Measurements from ENCODE around the gene KDM5B. TPM values are rescaled to one million over a fixed set of nuclear protein-coding genes. Genes with fewer than 3 reads are reported as not detected.
"Not testable (repeated sequence)": the region's sequence is repeated elsewhere in the genome, so short reads cannot be mapped to it uniquely, and the experiment has no call there.

Gene KDM5B
- total RNA-seq, 2 experiments from 2014 or later = 18.3 to 19.3 TPM

GRCh38 chr1:202834771-202835547 lies 26.7 kb upstream of the KDM5B start:
- Mint-ChIP-seq H3K36me3 (no peaks in the 10 kb centered on the region), H3K9me3 (no peaks in the 10 kb centered on the region), H3K4me3 (no peak overlapping the region), H3K27me3 (peaks cover 10% of the 10 kb centered on the region), H3K4me1 (peaks cover 33% of the 10 kb centered on the region), H3K27ac (peak overlapping the region; percentile 54)
- DNase-seq = peak; percentile 23

GRCh38 chr1:202831906-202832305 lies 23.7 kb upstream of the KDM5B start:
- Mint-ChIP-seq H3K9me3 (no peaks in the 10 kb centered on the region), H3K4me1 (peaks cover 26% of the 10 kb centered on the region), H3K27ac (no peak overlapping the region), H3K27me3 (no peaks in the 10 kb centered on the region), H3K36me3 (no peaks in the 10 kb centered on the region), H3K4me3 (no peak overlapping the region)
- no peak for DNase-seq

- H3K9me3 Mint-ChIP-seq = not testable (repeated sequence)
Measured at GRCh38 chr1:202829223-202829622, 21.0 kb upstream of the KDM5B start.

GRCh38 chr1:202825748-202826147 lies 17.5 kb upstream of the KDM5B start:
- H3K27me3 Mint-ChIP-seq = no peaks in the 10 kb centered on the region
- DNase-seq = no peak
- H3K4me3 Mint-ChIP-seq = no peak overlapping the region
- H3K4me1 Mint-ChIP-seq = no peaks in the 10 kb centered on the region
- H3K27ac Mint-ChIP-seq = no peak overlapping the region
- H3K36me3 Mint-ChIP-seq = no peaks in the 10 kb centered on the region
- no peaks in the 10 kb centered on the region for H3K9me3 Mint-ChIP-seq

More at GRCh38 chr1:202829223-202829622, 21.0 kb upstream of the KDM5B start:
- H3K27me3 Mint-ChIP-seq, H3K4me3 Mint-ChIP-seq, H3K4me1 Mint-ChIP-seq, H3K36me3 Mint-ChIP-seq, H3K27ac Mint-ChIP-seq, DNase-seq: not testable (repeated sequence)

- no peaks in the 10 kb centered on the region for H3K9me3 Mint-ChIP-seq
- DNase-seq = no peak
- no peaks in the 10 kb centered on the region for H3K36me3 Mint-ChIP-seq
- no peaks in the 10 kb centered on the region for H3K27me3 Mint-ChIP-seq
- H3K4me1 Mint-ChIP-seq = no peaks in the 10 kb centered on the region
- no peak overlapping the region for H3K27ac Mint-ChIP-seq
- no peak overlapping the region for H3K4me3 Mint-ChIP-seq
Measured at GRCh38 chr1:202821467-202821866, 13.2 kb upstream of the KDM5B start.

- Mint-ChIP-seq H3K9me3 (no peaks in the 10 kb centered on the region), H3K27me3 (no peaks in the 10 kb centered on the region), H3K27ac (no peak overlapping the region), H3K36me3 (no peaks in the 10 kb centered on the region), H3K4me3 (no peak overlapping the region), H3K4me1 (no peaks in the 10 kb centered on the region)
- no peak for DNase-seq
Measured at GRCh38 chr1:202818819-202819218, 10.6 kb upstream of the KDM5B start.

GRCh38 chr1:202815120-202815519 lies 6.9 kb upstream of the KDM5B start:
- Mint-ChIP-seq H3K9me3 (no peaks in the 10 kb centered on the region), H3K27me3 (peaks cover 10% of the 10 kb centered on the region), H3K4me3 (no peak overlapping the region), H3K36me3 (no peaks in the 10 kb centered on the region), H3K27ac (no peak overlapping the region), H3K4me1 (peaks cover 10% of the 10 kb centered on the region)
- no peak for DNase-seq

- peak overlapping the region; percentile 46 for H3K4me3 Mint-ChIP-seq
- peaks cover 18% of the 10 kb centered on the region for H3K27me3 Mint-ChIP-seq
- no peak overlapping the region for H3K27ac Mint-ChIP-seq
- no peaks in the 10 kb centered on the region for H3K36me3 Mint-ChIP-seq
- DNase-seq = no peak
- peaks cover 15% of the 10 kb centered on the region for H3K4me1 Mint-ChIP-seq
- no peaks in the 10 kb centered on the region for H3K9me3 Mint-ChIP-seq
Measured at GRCh38 chr1:202812176-202813026, 4.2 kb upstream of the KDM5B start.

GRCh38 chr1:202811296-202812175 lies 3.3 kb upstream of the KDM5B start:
- peak; percentile 48 for DNase-seq
- H3K27me3 Mint-ChIP-seq = peaks cover 18% of the 10 kb centered on the region
- peak overlapping the region; percentile 79 for H3K4me3 Mint-ChIP-seq
- peak overlapping the region; percentile 76 for H3K27ac Mint-ChIP-seq
- H3K9me3 Mint-ChIP-seq = no peaks in the 10 kb centered on the region
- peaks cover 15% of the 10 kb centered on the region for H3K4me1 Mint-ChIP-seq
- no peaks in the 10 kb centered on the region for H3K36me3 Mint-ChIP-seq

GRCh38 chr1:202810615-202811295 lies 2.5 kb upstream of the KDM5B start, which contains the start of gene PCAT6:
TSS of gene PCAT6 (plus strand) at chr1:202810954.
- DNase-seq = peak; percentile 88
- no peaks in the 10 kb centered on the region for H3K9me3 Mint-ChIP-seq
- peak within 1 kb of the TSS; percentile 79 for H3K4me3 Mint-ChIP-seq
- H3K36me3 Mint-ChIP-seq = no peaks in the 10 kb centered on the region
- H3K27ac Mint-ChIP-seq = peak within 1 kb of the TSS; percentile 76
- peaks cover 18% of the 10 kb centered on the region for H3K27me3 Mint-ChIP-seq
- peaks cover 23% of the 10 kb centered on the region for H3K4me1 Mint-ChIP-seq

- Mint-ChIP-seq H3K36me3 (no peaks in the 10 kb centered on the region), H3K4me3 (peak overlapping the region; percentile 79), H3K27ac (peak overlapping the region; percentile 32), H3K4me1 (peaks cover 29% of the 10 kb centered on the region), H3K27me3 (peaks cover 18% of the 10 kb centered on the region), H3K9me3 (no peaks in the 10 kb centered on the region)
- no peak for DNase-seq
Measured at GRCh38 chr1:202810193-202810614, 2.0 kb upstream of the KDM5B start.

GRCh38 chr1:202809597-202810159 lies 1.5 kb upstream of the KDM5B start:
- peaks cover 30% of the 10 kb centered on the region for H3K4me1 Mint-ChIP-seq

GRCh38 chr1:202807451-202807925 lies 733 bp downstream of the KDM5B start:
- DNase-seq = peak; percentile 55
- Mint-ChIP-seq H3K27me3 (peaks cover 18% of the 10 kb centered on the region), H3K9me3 (no peaks in the 10 kb centered on the region), H3K27ac (peak overlapping the region; percentile 71), H3K4me1 (peaks cover 52% of the 10 kb centered on the region), H3K4me3 (peak overlapping the region; percentile 88), H3K36me3 (peaks cover 3% of the 10 kb centered on the region)

More at GRCh38 chr1:202809597-202810159, 1.5 kb upstream of the KDM5B start:
- Mint-ChIP-seq H3K4me3 (peak overlapping the region; percentile 49), H3K27ac (no peak overlapping the region), H3K9me3 (no peaks in the 10 kb centered on the region), H3K27me3 (peaks cover 18% of the 10 kb centered on the region), H3K36me3 (no peaks in the 10 kb centered on the region)
- no peak for DNase-seq

Measured in activated naive CD8-positive, alpha-beta T cell treated with anti-CD3 and anti-CD28 coated beads for 36 hours (primary cell).